OCI-LY7 (cell line): Measurements from ENCODE around the gene SBF2.

ENCODE experiments used
- EZH2phosphoT487 ChIP-seq: fragments of 200-600 bp; sonication (generic); IDR thresholded peaks from 2 replicates; pipeline ENCODE4 v1.6.1; 2018; ENCODE audit warnings: low read depth, borderline replicate concordance, mild to moderate bottlenecking, mixed run types, antibody characterized with exemption, low read length, moderate library complexity, mixed read lengths
- TF ChIP-seq, protein P1 (sequence below): fragments of 200-600 bp; sonication (generic); conservative IDR thresholded peaks from 2 replicates; pipeline ENCODE4 v1.5.1; 2014; ENCODE audit warnings: mild to moderate bottlenecking, antibody characterized with exemption, low read length, moderate library complexity, mixed read lengths

DNA sequence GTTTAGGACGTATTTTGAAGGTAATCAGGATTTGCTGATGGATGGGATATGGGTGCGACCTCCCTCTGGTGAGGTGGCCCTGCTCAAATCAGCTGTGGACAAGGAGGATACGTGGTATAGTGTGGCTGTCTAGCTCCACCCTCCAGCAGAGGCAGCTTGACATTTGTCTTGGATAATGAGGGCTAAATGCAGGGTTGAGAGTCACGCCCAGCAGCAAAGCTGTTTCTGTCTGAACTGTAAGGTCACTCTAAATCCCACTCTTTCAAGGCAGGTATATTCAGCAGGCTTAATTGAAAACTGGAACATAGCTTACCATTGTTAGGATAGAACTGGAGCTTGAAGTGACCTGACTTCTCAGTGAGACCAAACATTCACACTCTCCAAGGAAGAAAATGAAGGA, 531.5 kb downstream of the SBF2 start:
- TF ChIP-seq, protein P1, sequence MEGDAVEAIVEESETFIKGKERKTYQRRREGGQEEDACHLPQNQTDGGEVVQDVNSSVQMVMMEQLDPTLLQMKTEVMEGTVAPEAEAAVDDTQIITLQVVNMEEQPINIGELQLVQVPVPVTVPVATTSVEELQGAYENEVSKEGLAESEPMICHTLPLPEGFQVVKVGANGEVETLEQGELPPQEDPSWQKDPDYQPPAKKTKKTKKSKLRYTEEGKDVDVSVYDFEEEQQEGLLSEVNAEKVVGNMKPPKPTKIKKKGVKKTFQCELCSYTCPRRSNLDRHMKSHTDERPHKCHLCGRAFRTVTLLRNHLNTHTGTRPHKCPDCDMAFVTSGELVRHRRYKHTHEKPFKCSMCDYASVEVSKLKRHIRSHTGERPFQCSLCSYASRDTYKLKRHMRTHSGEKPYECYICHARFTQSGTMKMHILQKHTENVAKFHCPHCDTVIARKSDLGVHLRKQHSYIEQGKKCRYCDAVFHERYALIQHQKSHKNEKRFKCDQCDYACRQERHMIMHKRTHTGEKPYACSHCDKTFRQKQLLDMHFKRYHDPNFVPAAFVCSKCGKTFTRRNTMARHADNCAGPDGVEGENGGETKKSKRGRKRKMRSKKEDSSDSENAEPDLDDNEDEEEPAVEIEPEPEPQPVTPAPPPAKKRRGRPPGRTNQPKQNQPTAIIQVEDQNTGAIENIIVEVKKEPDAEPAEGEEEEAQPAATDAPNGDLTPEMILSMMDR, result no peak
- no peak for TF ChIP-seq EZH2phosphoT487
